Measurements from ENCODE around the gene RAD51D. TPM values are rescaled to one million over a fixed set of nuclear protein-coding genes. Genes with fewer than 3 reads are reported as not detected.

RAD51D gene
- total RNA-seq, 2 donors from 2014 or later, result 6.5 to 25.1 TPM

DNA sequence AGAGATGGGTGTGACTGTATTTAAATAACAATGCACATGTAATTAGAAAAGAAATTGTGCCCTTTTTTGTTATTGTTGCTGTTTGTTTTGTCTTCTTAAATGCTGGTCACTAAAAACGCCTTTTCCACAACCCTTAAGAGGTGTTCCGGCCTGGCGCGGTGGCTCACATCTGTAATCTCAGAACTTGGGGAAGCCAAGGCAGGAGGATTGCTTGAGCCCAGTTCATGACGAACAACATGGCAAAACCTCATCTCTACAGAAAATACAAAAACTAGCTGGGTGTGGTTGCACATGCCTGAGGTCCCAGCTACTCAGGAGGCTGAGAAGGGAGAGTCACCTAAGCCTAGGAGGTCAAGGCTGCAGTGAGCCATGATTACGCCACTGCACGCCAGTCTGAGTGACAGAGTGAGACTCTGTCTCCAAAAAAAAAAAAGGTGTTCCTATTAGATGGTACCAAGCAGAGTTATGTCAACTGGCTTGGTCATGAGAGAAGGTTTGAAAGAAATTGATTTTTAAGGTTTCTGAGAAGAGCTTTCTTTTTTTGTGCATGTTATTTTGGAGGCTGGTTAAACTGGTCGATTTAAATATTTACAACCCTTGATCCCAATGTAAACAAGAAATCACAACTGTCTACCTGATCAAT lies 32.6 kb downstream of the RAD51D start:
- Histone ChIP-seq H3K4me1 (ENCODE audit: control insufficient read depth in 1 of 2, low read depth in 2 of 2) (peaks cover 12 to 13% of the 10 kb centered on the region in 2 donors), H3K36me3 (no peaks in the 10 kb centered on the region), H3K4me3 (no peak overlapping the region), H3K27ac (no peak overlapping the region), H3K9me3 (no peaks in the 10 kb centered on the region), H3K27me3 (replicated peaks; ENCODE audit: insufficient read depth) (no peaks in the 10 kb centered on the region)
- no peak for ATAC-seq (ENCODE audit: insufficient number of reproducible peaks, low FRiP score, low read depth)
- TF ChIP-seq, protein P1, sequence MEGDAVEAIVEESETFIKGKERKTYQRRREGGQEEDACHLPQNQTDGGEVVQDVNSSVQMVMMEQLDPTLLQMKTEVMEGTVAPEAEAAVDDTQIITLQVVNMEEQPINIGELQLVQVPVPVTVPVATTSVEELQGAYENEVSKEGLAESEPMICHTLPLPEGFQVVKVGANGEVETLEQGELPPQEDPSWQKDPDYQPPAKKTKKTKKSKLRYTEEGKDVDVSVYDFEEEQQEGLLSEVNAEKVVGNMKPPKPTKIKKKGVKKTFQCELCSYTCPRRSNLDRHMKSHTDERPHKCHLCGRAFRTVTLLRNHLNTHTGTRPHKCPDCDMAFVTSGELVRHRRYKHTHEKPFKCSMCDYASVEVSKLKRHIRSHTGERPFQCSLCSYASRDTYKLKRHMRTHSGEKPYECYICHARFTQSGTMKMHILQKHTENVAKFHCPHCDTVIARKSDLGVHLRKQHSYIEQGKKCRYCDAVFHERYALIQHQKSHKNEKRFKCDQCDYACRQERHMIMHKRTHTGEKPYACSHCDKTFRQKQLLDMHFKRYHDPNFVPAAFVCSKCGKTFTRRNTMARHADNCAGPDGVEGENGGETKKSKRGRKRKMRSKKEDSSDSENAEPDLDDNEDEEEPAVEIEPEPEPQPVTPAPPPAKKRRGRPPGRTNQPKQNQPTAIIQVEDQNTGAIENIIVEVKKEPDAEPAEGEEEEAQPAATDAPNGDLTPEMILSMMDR (IDR thresholded peaks at IDR 0.05), result no peak
- DNase-seq (ENCODE audit: low spot score), result no peak

DNA sequence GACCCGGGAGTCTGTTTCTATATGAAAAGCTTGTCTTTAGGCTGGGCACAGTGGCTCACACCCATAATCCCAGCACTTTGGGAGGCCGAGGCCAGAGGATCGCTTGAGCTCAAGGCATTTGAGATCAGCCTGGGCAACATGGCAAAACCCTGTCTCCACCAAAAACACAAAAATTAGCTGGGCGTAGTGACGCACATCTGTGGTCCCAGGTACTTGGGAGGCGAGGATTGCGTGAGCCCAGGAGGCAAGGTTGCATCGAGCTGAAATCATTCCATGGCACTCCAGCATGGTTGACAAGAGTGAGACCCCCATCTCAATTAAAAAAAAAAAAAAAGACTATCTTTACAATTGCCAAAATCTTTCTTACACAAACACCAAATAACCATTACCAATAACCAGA lies 33.5 kb downstream of the RAD51D start:
- no peaks in the 10 kb centered on the region for H3K9me3 ChIP-seq
- H3K27ac ChIP-seq, result no peak overlapping the region
- H3K4me1 ChIP-seq (ENCODE audit: control insufficient read depth in 1 of 2, low read depth in 2 of 2), result peaks cover 12 to 13% of the 10 kb centered on the region in 2 donors
- ATAC-seq (ENCODE audit: insufficient number of reproducible peaks, low FRiP score, low read depth), result no peak
- TF ChIP-seq, protein P1 (IDR thresholded peaks at IDR 0.05), result no peak
- no peak for DNase-seq (ENCODE audit: low spot score)
- no peak overlapping the region for H3K4me3 ChIP-seq
- H3K27me3 ChIP-seq (replicated peaks; ENCODE audit: insufficient read depth), result no peaks in the 10 kb centered on the region
- H3K36me3 ChIP-seq, result no peaks in the 10 kb centered on the region

DNA sequence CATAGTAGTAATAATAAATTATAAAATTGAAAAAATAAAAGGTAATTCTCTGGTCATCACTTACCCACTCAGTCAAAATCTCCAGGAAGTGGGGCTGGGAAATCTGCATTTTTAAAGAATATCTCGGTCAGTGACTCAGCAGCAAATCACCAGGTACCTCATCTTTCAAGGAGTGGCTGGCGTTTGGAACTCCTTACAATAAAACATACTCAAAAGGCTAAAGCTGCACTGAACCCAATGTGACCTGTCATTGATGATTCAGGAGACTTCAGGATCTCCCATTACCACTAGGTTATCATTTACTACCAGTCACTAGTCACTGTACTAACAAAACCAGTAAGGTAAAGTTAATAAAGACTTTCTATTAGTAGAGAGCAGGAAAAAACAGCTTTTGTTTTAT lies 34.7 kb downstream of the RAD51D start:
- H3K9me3 ChIP-seq, result no peaks in the 10 kb centered on the region
- no peak for ATAC-seq (ENCODE audit: insufficient number of reproducible peaks, low FRiP score, low read depth)
- no peak for DNase-seq (ENCODE audit: low spot score)
- TF ChIP-seq, protein P1 (IDR thresholded peaks at IDR 0.05), result no peak
- H3K27ac ChIP-seq, result no peak overlapping the region
- no peaks in the 10 kb centered on the region for H3K27me3 ChIP-seq (replicated peaks; ENCODE audit: insufficient read depth)
- H3K36me3 ChIP-seq, result no peaks in the 10 kb centered on the region
- no peak overlapping the region for H3K4me3 ChIP-seq
- peaks cover 12 to 13% of the 10 kb centered on the region in 2 donors for H3K4me1 ChIP-seq (ENCODE audit: control insufficient read depth in 1 of 2, low read depth in 2 of 2)

- TF ChIP-seq, protein P1 (IDR thresholded peaks at IDR 0.05), result no peak
Observed at GRCh38 chr17:35083071-35083470, 36.6 kb downstream of the RAD51D start.

GRCh38 chr17:35082073-35082657 lies 37.5 kb downstream of the RAD51D start:
- Histone ChIP-seq H3K27ac (no peak overlapping the region), H3K4me1 (ENCODE audit: control insufficient read depth in 1 of 2, low read depth in 2 of 2) (peaks cover 4 to 7% of the 10 kb centered on the region in 2 donors), H3K9me3 (no peaks in the 10 kb centered on the region), H3K27me3 (replicated peaks; ENCODE audit: insufficient read depth) (no peaks in the 10 kb centered on the region), H3K4me3 (no peak overlapping the region), H3K36me3 (no peaks in the 10 kb centered on the region)
- TF ChIP-seq, protein P1 (IDR thresholded peaks at IDR 0.05), result no peak
- no peak for ATAC-seq (ENCODE audit: insufficient number of reproducible peaks, low FRiP score, low read depth)
- no peak for DNase-seq (ENCODE audit: low spot score)

More at GRCh38 chr17:35083071-35083470, 36.6 kb downstream of the RAD51D start:
- H3K4me1 ChIP-seq (ENCODE audit: control insufficient read depth in 1 of 2, low read depth in 2 of 2), result peaks cover 12 to 13% of the 10 kb centered on the region in 2 donors
- H3K36me3 ChIP-seq, result no peaks in the 10 kb centered on the region
- H3K27me3 ChIP-seq (replicated peaks; ENCODE audit: insufficient read depth), result no peaks in the 10 kb centered on the region
- DNase-seq (ENCODE audit: low spot score) (no peak), ATAC-seq (ENCODE audit: insufficient number of reproducible peaks, low FRiP score, low read depth) (no peak)
- no peak overlapping the region for H3K27ac ChIP-seq
- no peak overlapping the region for H3K4me3 ChIP-seq
- H3K9me3 ChIP-seq, result no peaks in the 10 kb centered on the region
